HG03159 (cell line): ENCODE data around the gene SMIM30.

Experiments
- ATAC-seq: cut with Tn5 transposase; IDR thresholded peaks from one replicate; pipeline ENCODE4 v1.9.1; 2021; ENCODE audit warnings: mild to moderate bottlenecking, moderate library complexity; ENCODE audit not compliant: unreplicated experiment

Gene SMIM30

DNA sequence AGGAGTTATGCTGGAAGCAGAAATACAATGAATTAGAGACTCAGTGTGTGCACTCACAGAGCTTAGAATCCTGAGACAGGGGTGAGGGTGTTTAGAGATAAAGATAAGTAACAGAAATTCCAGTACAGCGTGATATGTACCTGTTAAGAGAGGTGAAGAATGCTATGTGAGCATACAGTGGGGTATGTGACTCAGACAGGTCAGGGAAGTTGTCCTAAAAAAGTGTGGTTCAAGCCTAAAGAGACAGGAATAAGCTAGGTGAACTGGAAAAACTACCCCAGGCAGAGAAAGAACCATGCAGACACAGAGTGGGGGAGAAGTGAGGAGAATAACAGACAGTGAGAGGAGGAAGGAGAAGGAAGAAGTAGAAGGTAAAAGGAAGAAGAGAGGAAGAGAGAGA is 8.6 kb downstream of the SMIM30 start:
- ATAC-seq, result no peak

DNA sequence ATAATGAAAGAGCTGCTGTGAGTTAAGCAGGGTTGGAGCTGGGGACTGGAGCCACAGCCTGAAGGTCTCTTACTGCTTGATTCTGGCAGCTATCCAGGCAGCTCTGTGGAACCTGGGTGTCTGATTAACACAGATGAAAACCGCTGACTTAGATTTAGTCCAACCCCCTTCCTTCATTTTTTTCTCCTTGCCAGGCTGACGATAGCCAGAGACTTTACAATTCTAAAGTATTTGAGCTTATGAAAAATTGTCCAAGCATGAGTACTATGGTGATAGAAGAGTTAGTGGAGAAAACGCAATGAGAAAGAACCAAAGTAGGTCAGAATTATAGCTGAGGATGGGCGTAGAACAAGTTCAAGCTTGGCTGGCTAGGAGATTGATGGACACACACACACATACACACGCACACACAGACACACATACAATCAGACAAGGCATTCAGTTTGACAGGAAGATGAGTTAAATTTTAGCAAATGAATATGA is 18.2 kb downstream of the SMIM30 start:
- no peak for ATAC-seq

DNA sequence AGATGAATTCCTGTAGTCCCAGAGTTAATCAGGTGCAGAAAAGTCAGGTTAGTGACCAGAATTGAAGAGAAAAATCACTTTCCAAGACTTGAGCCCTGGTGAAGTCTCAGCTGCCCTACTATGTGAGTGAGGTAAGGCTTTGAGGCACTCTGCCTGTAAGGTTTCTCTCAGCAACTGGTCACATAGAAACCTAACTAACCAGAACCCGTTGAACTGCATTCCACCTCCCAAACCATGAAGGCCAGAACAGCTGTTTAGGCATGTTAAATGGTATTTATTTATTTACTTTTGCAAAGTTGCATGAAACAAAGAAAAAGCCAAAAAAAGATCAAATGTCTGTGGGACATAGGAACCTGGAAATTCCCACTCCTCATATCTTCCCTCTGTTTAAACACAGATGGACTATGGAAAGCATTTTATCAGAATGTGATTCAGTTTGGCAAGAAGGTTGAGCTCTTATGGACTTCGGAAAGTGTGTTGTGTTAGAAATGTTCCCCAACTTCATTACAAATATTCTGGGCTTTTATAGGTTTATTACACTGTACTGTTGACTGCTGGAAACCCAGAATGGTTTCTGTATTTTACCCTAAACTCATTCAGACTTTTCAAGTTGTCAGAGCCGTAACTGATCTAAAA is 19.0 kb downstream of the SMIM30 start:
- no peak for ATAC-seq

DNA sequence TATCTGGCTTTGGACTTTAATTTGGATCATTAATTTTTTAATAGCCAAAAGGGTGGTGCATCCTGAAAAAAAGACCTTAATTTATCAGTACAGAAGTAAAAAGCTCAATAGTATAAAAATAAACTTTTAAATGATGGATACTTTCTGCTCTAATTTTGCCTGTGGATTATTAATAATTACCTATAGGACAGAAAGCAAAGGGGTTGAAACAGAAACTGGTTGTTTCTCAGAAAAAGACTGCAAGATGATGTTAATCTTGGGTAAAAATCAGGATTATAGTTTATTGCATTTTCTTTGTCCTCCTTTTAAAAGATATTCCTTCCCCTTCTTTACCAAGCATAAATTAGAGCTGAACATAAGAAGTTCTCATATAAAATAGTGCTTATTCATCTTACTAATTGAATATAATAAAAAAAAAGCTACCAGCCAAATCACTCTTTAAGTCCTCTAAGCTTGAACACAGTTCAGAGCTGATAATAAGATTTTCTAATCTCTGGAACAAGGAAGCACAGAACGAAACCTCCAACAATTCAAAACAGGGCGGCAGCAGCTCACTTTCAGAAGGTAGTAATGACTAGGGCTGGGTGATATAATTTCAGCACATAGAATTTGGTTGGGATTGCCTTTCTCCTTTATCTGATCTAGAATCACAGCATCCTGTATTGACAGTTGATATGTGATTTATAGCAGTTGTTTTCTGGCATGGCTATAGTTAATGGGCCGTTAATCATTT is 23.7 kb downstream of the SMIM30 start:
- ATAC-seq, result peak; percentile 58

DNA sequence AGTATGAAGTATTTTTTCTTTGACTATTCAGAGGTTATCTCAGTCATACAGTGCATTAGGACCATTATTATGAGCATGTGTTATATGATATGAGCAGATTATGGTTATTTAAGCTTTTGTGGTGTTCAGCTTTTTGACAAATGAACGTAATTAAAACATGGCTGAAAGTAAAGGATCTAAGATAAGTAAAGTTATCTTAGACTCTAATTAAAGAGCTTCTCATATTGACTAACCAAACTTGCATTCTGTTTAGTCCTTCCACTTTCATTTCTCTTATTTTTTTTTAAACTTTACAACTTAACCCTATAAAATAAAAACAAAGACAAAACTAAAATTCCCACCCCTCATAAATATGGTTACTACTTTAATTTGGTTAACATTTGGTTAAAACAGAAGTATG is 24.8 kb downstream of the SMIM30 start:
- peak; percentile 51 for ATAC-seq

DNA sequence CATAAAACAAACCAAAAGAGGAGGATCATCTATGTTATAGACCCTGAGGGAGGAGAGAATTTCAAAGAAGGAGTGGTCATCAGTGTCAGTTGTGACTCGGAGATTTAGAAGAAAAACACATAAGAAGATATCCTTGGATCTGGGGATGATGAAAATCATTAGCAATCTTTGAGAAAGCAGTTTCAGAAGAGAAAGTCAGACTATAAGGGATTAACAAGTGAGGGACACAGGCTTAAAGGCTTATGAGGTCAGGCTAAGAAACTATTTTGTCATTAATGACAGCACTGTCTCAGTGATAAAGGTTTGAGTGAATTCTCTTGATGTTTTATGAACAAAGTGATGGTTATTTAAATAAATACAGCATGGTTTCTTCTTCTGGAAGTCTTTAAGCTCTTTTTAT is 25.6 kb downstream of the SMIM30 start:
- no peak for ATAC-seq

DNA sequence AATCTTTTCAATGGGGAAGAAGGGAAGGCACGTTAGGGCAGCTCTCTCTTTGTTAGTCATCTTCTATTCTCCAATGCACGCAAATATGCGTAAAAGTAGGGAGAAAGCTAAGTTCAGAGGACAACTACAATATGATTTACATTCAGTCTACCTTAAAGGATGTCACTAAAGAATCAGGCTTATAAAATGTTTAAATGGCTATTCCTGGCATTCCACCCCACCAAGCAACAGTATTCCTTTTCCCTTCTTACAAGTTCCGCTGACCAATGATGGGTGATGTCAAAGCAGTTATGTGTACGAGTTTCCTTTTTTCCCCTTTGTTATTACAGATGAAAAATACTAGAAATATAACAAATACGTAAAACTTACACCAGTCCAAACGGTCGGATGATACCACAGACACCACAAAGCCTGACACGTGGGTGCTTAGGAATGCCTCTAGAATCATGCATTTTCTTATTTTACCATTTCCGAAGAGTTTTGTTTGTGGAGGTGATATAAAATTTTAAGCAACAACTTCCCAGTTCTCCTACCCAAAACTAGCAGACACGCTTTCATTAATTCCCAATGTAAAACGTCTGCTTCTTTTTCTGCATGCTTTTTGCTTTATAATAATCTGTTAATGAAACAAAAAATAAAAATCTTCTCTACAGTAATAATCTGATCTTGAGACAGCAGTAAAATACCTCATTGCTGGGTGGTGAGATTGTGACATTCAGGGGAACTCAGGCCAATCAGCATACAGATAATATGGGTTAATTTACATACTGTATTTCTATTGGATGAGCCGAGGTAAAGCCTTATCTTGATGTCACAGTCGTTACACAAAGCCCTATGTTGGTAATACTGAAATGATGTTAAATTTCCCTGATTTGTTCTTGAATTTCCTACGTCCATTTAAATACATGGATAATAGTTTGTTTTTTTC is 31.0 kb downstream of the SMIM30 start:
- ATAC-seq, result no peak

DNA sequence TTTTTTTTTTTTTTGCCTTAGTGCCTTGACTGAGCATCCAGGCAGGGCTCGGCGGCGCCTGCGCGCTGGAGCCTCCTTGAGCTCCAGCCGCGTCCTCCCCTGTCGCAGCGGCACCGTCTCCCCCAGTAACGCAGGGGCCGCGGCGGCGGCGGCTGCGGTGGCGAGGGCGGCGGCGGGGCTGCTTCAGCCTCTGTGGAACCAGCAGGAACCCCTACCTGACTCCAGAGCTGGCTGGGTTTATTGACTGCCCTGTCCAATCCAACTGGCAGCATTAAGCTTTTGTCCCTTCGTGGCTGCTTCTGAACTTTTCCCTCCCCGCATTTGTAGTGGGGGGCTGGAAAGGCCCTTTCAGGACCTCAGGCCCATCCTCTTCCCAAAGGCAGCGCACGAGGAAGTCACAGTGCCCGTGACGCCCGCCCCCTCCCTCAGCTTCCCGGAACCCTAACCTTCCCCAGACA is 31.9 kb downstream of the SMIM30 start, which contains the start of gene GPR85:
GPR85 (minus strand) TSS at position 397 of the 458 bp plus-strand sequence. CDS start 2,106 bp downstream, outside the sequence.
- peak; percentile 79 for ATAC-seq

DNA sequence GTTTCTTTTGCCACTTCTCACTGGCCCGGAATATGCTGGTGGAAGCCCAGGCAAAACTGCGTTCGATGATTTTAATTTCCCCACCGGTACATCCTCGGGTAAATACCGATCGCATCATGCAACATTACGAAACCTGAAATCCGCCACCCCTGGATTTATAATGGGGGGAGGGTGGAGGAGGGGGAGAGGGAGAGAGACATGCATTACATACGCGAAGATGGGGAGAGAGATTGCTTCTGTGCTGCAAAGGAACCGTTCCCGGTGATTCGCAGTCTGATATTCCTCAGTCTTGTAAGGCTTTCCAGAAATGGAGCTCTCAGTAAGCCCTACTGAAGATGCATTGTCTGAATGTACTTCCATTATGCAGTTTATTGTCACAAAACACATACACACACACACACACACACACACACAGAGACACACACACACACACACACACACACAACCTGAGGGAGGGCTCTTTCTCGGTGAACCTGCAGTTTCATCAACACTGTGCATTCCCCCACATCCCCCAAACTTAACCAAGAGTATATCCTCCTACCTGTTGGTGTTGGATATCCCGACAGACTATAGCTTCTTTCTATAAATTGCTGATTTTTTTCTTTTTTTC is 32.5 kb downstream of the SMIM30 start:
- ATAC-seq, result no peak

DNA sequence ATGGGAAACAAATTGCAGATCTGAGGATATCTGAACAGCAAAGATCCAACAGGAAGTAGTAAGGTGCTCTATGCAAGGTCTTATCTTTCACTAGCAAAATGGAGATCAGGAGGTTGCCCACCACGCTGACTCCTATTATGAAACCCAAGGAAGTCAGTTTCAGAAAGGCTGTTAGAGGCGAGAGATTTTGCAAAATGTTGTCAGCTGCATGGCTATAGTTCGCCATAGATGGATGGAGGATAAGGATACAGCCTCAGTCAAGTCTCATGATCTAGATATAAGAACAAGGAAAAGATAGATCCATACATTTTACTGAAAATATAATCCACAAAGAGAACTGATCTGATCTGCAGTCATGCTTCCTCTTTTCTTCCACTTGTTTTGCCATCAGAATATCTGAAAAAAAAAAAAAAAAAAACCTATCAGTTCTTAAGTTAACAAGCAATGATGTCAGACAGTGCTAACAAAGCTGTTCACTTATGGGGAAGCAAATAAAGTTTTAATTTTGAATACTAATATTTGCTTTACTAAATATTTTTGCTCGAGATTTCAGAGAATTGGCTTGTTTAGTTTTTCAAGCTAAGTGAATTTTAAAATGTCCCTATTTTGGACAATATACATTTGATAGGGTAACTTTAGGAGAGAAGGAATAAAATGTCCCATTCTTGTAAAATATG is 33.7 kb downstream of the SMIM30 start:
- no peak for ATAC-seq

DNA sequence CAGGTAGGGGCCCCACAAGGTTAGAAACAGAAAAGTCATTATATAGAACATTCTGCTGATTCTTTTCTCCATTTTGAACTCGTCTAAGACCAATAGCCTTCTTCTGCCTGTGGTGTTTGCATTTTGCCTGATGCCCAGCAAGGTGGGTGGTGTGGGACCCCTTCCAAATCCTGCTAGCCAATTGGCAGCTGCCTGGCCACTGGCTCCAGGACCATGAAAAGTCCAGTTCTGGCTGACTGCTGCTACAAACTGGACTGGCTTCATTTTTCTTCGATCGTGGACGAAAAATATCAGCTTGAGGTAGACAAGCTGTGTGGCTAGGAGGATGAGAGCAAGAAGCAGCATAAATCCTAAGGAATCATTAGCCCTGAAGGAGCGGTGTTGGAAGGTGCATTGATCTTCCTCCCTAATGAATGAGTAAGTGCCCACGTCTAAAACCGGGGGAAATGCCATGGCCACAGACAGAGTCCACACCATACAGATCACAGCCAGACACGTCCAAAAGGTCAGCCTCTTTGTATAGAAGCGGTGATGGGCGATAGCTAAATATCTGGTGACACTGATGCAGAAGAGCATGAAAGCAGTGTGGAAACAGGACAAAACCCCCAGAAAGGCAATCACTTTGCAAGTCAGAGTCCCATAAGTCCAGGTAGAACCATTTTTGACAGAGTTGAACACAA is 34.4 kb downstream of the SMIM30 start:
- ATAC-seq, result no peak

DNA sequence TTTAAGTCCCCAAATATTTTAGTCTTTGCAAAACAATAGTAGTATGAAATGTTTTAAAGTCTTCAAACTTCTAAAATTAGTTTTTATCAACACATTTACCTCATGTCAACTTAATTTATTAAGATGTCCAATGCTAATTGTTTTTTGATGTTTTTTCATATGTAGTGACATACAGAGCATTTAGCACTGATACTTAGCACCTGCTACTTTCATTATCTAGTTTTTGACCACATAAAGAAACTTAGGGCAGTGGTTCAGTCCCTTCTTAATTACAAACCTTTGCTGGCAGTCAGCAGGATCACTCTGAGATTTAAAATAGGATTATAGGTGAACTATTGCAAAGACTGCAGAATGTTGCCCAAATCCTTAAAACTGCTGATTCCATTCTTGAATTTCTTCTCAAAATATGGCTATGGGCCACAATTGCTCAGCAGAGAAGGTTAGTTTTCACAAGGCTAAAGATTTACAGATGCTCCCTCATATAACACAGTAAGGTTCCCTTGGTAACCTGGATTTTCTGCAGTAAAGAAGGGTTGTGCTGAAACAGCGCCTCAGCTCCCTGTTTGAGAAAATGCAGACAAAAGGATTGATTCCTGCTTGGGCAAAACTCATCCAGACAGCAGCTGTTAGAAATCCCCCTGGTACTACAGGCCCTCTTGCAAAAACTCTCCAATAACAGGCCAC is 35.1 kb downstream of the SMIM30 start:
- peak; percentile 72 for ATAC-seq

DNA sequence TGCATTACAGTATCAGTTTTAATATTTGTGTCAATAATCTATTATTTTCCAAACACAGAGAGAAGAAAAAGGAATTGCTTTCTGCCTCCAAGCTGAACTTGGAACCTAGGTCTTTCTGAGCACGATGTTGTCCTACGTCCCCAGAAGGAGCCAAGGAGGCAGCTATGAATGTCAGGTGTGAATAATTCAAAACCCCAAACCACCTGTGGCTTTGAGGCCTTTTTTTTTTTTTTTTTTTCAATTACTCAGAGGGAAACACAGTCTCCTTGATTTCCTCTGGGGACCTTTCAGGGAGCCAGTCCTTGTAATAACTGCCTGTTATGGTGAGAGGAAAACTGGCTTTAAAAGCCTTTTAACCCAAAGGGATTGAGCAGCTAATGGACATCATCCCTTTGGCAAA is 40.0 kb downstream of the SMIM30 start:
- ATAC-seq, result no peak

DNA sequence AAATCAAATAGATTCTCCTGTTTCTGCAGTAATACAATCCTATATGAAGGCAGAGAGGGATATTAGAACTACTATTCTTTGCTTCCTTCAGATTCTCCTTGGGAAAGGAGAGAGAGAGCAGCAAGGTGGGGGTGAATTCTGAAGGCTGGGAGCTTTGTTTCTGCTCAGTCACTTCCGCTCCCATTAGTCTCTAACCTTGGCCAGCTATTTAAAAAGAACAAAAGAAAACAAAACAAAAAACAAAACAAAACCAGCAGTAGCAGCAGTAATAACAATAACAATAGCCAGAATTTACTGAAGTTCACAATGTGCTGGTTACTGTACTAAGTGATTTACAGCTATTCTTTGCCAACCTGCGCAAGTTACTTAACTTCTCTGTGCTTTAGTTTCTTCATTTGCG is 41.7 kb downstream of the SMIM30 start:
- no peak for ATAC-seq

DNA sequence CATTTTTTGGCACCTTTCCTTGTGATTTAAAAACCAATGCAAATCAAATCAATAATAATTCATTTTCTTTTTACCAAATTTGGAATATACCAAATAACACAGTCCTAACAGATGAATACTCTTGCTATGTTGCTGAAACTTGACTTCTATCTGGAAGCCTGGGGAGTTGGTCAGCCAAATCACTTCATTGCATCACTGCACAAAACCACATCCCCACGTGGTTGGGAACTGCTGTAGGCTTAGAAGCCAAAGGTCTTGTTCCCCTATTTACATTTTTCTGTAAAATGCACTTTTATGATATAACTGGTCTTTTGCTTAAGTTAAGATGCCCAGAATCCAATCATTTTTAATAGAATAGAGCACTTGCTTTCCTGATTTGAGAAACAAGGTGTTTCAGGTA is 46.9 kb downstream of the SMIM30 start:
- no peak for ATAC-seq
